HG03066 (cell line): ENCODE measurements around the gene TMEM141.
"Not testable (repeated sequence)": the region's sequence is repeated elsewhere in the genome, so short reads cannot be mapped to it uniquely, and the experiment has no call there.

Experiments
- ATAC-seq: cut with Tn5 transposase; IDR thresholded peaks from one replicate; pipeline ENCODE4 v1.9.1; 2021; ENCODE audit warnings: low read depth; ENCODE audit not compliant: unreplicated experiment

Gene TMEM141

GRCh38 chr9:136829981-136830885 lies 39.1 kb downstream of the TMEM141 start:
- no peak for ATAC-seq

- no peak for ATAC-seq
These were observed 40.0 kb downstream of the TMEM141 start for GRCh38 chr9:136831002-136831719.

GRCh38 chr9:136831720-136832104 lies 40.6 kb downstream of the TMEM141 start:
- ATAC-seq, result no peak

DNA sequence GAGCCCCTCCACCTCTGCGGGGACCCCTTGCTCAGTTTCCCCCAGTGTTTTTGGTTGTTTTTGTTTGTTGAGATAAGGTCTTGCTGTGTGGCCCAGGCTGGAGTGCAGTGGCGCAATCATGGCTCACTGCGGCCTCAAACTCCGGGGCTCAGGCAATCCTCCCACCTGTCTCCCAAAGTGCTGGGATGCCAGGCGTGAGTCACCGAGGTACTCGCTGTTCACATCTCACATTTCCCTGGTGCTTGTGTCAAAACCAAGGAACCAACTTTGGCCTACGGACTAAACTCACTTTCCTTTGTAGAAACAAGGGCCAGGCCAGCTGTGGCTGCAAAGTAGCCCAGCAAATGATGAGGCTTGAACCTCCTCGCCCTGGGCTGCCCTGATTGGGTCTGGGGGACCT lies 41.4 kb downstream of the TMEM141 start:
- ATAC-seq, result no peak

DNA sequence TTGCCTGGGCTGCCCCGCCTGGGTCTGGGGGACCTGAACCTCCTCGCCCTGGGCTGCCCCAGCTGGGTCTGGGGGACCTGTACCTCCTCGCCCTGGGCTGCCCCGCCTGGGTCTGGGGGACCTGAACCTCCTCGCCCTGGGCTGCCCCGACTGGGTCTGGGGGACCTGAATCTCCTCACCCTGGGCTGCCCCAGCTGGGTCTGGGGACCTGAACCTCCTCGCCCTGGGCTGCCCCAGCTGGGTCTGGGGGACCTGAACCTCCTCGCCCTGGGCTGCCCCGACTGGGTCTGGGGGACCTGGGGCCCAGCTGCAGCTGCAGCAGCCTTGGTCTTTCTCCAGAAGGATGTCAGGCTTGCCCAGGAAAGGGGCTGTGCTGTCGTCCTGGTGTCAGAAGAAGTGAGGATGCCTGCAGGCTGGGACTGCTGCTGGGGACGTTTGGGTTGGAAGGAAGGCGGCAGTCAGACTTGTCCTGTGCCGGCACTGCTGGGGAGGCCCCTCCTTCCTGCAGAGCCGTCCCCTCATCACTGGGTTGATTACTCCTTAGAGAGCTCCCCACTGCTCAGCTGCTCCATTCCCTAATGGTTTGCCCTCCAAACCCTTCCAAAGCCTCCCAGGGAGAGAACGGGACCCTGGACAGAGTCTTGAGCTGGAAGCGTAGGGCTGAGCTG lies 42.4 kb downstream of the TMEM141 start:
- ATAC-seq, result not testable (repeated sequence)

- no peak for ATAC-seq
These were observed 44.2 kb downstream of the TMEM141 start for GRCh38 chr9:136835162-136835931.

DNA sequence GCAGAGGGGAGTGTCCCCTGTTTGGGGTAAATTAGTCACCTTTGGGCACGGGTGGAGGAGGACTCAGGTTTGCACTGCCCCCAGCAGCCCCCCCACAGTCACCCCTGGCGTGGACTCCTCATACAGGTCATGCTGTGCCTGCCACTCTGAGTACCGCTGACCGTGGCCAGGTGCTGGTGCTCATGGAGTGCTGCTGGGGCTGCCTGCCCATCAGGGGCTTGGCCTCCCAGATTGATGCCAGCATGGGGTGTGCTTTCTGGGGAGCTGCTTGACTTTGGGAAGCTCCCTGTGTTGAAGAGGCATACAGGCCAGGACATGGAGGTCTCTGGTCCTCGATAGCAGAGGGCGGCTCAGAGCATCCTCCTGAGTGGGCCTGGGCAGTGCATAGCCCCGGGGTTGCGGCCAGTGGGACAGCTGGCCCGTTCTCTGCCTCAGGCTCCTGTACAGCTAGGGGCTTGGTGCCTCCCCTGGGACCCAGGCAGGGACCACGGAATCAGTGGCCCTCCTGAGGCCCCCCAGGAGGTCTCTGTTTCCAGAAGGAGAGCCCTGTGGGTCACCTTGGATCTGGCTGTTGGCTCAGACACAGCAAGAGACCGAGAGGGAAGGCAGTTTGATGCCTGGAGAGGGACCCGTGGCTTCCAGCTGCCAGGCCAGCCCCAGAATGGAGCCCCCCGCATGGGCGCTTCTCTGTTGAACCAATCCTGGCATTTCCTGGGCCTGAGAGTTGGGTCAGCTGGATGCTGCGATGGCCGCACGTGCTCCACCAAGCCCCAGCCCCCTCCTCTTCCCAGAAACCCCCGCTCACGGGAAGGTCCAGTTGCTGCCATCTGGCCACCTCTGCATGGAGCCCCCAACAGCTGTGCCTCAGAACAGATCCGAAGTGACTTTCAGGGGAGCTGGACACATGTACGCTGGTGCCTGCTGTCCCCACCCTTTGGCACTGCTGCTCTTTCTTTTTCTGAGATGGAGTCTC lies 45.1 kb downstream of the TMEM141 start:
- ATAC-seq, result no peak

DNA sequence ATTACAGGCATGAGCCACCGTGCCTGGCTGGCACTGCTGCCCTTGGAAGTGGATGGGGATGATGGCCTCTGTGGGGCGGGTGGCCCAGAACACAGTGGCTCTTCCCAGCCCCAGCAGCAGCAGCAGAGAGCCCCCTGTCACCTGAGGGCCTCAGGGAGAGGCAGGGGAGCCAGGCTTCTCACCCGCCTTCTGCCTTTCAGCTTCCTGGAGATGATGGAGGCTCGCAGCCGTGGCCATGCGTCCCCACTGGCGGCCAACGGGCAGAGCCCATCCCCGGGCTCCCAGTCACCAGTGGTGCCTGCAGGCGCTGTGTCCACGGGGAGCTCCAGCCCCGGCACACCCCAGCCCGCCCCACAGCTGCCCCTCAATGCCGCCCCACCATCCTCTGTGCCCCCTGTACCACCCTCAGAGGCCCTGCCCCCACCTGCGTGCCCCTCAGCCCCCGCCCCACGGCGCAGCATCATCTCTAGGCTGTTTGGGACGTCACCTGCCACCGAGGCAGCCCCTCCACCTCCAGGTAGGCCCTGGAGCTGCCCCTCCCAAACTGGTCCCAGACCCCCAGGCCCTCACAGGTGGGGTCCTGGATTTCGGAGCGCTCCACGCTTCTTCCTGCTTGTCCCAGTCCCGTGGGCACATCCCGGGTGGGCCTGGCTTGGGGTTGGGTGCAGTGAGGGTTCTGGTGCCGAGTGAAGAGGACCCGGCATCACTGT lies 46.2 kb downstream of the TMEM141 start:
- ATAC-seq, result no peak

DNA sequence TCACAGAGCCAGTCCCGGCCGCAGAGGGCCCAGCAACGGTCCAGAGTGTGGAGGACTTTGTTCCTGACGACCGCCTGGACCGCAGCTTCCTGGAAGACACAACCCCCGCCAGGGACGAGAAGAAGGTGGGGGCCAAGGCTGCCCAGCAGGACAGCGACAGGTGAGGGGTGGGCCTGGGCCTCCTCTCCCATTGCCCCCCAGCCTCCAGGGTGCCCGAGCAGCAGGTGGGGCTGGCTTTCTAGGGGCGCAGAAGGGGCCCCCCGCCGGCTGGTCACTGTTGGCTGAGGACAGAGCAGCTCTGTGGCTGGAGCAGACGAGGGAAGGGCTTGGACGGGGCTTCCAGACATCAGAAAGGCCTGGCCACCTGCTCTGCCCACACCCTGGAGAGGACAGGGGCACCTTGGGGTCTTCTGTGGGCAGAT lies 46.7 kb downstream of the TMEM141 start:
- ATAC-seq, result not testable (repeated sequence)

GRCh38 chr9:136838314-136839228 lies 47.4 kb downstream of the TMEM141 start:
- ATAC-seq, result no peak

DNA sequence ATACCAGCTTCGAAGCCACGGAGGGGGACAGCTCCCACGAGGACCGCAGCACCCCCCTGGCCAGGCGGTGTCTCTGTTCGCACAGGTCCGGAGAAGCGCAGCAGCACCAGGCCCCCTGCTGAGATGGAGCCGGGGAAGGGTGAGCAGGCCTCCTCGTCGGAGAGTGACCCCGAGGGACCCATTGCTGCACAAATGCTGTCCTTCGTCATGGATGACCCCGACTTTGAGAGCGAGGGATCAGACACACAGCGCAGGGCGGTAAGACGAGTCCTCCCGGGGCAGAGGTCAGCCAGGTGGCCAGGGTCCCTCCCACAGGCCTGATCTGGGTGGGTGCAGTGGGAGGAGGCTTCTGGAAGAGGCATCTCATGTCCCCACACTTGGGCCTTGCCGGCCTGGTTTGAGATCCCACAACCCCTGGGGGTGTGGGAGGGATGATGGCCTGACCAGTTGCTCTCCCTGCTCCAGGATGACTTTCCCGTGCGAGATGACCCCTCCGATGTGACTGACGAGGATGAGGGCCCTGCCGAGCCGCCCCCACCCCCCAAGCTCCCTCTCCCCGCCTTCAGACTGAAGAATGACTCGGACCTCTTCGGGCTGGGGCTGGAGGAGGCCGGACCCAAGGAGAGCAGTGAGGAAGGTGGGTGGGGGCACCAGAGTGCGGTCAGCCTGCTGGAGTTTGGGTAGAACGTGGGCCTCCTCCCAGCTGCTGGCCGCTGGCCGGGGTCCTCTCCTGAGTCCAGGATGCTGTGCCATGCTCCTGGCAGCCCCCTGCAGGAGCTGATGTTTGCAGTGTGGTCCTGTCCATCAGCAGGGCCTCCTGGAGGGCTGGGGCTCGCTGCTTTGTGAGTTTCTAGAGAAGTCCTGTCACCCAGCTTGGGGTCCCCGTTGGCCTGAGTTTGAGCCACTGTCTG lies 48.3 kb downstream of the TMEM141 start:
- no peak for ATAC-seq

DNA sequence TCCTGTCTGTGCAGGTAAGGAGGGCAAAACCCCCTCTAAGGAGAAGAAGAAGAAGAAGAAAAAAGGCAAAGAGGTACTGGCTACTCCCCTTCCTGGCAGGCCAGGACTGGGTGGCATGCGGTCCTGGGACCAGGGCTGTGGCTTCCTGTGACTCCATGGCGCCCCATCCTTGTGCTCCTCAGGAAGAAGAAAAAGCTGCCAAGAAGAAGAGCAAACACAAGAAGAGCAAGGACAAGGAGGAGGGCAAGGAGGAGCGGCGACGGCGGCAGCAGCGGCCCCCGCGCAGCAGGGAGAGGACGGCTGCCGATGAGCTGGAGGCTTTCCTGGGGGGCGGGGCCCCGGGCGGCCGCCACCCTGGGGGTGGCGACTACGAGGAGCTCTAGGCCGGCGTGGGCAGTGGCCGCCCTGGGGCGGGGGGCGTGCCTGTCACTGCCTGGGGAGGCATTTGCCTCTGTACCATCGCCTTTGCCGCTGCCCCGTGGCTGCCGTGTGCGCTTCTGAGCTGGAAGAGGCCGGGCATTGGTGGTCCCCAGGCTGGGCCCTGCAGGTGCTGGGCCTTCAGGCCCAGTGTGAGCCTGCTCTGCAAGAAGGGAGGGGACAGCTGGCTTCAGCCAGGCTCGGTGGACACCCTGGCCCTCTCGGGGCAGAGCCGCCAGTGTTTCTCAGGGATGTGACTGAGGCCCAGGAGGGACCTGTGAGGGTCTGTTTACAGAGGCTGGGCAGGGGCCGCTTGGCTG lies 49.2 kb downstream of the TMEM141 start:
- no peak for ATAC-seq

DNA sequence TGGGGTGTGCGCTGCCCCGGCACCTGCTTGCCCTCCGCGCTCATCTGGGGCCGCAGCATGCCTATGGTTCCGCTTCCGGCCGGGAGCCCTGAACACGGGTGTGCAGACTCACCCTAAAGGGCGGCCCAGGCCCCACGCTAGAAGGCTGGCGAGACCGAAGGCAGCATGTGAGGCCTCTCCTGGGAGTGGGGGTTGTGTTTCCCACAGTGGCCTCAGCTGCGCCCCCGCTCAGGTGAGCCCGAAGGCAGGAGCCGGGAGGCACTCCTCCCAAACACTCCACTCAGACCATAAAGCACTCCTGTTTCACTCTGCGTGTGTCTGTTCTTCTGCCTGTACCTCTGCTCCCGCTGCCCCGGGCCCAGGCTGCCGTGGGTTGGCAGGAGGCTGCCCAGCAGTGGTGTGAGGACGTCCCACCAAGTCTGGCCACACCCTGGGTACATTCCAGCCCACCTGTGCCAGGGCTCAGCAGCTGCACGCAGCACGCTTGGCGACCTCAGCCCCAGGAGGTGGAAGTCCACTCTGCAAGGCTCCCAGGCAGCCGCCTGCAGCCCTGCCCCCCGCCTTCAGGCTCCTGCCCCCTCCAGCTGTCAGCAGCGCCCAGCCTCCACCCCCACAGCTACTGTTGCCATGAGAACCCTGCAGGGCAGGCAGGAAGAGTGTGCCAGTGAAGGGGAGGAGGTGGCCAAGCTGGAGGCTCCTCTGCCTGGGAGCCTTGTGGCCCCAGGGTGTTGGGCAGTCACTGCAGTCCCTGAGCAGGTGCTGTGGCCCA lies 49.9 kb downstream of the TMEM141 start:
- ATAC-seq, result no peak

- not testable (repeated sequence) for ATAC-seq
These were observed 50.7 kb downstream of the TMEM141 start for GRCh38 chr9:136841646-136842379.
